Sigmoid colon (tissue), 3 donors: Measurements from ENCODE around the gene A2M.

ENCODE experiments used
- POLR2A ChIP-seq, 2 donors: fragments of 450-650 bp; IDR thresholded peaks; one replicate each; pipeline ENCODE4 v1.6.1; 2016; ENCODE audit warnings: antibody characterized with exemption in 2 of 2, mild to moderate bottlenecking in 2 of 2, moderate library complexity in 2 of 2
- TF ChIP-seq, protein P1 (sequence below), 4 experiments: fragments of 450-650 bp in 3 of 4; fragments of 200-600 bp in 1 of 4; IDR thresholded peaks; one replicate each; pipeline ENCODE4 v1.5.1; 2016 to 2019; ENCODE audit warnings: antibody characterized with exemption in 4 of 4, mild to moderate bottlenecking in 3 of 4, moderate library complexity in 2 of 4

DNA sequence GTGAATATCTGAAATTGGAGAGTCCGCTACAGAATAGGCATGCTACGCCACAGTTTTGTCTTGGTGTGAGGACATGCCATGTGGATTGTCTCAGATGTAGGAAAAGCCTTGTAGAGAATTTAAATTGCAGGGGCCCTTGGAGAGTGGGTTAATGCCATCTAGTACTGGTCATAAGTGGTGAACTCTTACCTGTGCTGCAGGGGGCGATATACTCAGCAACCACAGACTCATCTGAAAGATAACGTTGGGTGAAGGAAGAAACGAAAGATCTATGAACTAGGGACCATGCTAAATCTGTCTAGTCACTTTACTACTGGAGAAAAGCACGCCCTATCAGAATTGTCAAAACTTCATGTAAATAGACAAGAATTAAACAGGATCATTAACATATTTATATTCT lies 33.7 kb upstream of the A2M start:
- TF ChIP-seq, protein P1, sequence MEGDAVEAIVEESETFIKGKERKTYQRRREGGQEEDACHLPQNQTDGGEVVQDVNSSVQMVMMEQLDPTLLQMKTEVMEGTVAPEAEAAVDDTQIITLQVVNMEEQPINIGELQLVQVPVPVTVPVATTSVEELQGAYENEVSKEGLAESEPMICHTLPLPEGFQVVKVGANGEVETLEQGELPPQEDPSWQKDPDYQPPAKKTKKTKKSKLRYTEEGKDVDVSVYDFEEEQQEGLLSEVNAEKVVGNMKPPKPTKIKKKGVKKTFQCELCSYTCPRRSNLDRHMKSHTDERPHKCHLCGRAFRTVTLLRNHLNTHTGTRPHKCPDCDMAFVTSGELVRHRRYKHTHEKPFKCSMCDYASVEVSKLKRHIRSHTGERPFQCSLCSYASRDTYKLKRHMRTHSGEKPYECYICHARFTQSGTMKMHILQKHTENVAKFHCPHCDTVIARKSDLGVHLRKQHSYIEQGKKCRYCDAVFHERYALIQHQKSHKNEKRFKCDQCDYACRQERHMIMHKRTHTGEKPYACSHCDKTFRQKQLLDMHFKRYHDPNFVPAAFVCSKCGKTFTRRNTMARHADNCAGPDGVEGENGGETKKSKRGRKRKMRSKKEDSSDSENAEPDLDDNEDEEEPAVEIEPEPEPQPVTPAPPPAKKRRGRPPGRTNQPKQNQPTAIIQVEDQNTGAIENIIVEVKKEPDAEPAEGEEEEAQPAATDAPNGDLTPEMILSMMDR (IDR thresholded peaks at IDR 0.05) = no peak
- TF ChIP-seq POLR2A (IDR thresholded peaks at IDR 0.05) = no peak
